Endothelial cell of umbilical vein (primary cell): Measurements from ENCODE around the gene RASAL2. TPM values are rescaled to one million over a fixed set of nuclear protein-coding genes. Genes with fewer than 3 reads are reported as not detected.

Source experiments
- BruUV-seq: library from RNA; stranded (reverse); fragments of 400-500 nt; replicated peaks from 2 replicates; lab custom pipeline; 2021; lab: Mats Ljungman, UMichigan
- CTCF ChIA-PET: fragments of 300-600, 350-600 bp; sonication (Branson Sonifier 250); formaldehyde crosslinking; loops from one replicate; lab custom pipeline; 2021; ENCODE audit warnings: antibody characterized with exemption, inconsistent platforms; lab: Charles Lee
- POLR2A ChIA-PET: fragments of 300-600, 350-600 bp; sonication (Branson Sonifier 250); formaldehyde crosslinking; loops from one replicate; lab custom pipeline; 2021; ENCODE audit warnings: antibody characterized with exemption, inconsistent platforms; lab: Charles Lee
- DNase-seq: peaks from one replicate; pipeline ENCODE4 v3.0.0-alpha.2; 2011; ENCODE audit warnings: low read depth, low spot score
- FAIRE-seq: peaks from 2 replicates; lab custom pipeline; 2011; peaks lifted over from hg19 to GRCh38; lab: Jason Lieb, UNC
- H2AFZ ChIP-seq: 2 replicates; pipeline ENCODE4 v1.6.0; 2012; ENCODE audit warnings: low read depth, low read length, control low read depth, inconsistent platforms
- H3K27ac ChIP-seq: 2 replicates; pipeline ENCODE4 v1.5.1; 2011; ENCODE audit warnings: low read depth, mild to moderate bottlenecking, control low read depth, low read length, moderate library complexity; ENCODE audit not compliant: insufficient read depth
- H3K27me3 ChIP-seq, 2 experiments: 2 replicates each; pipeline versions ENCODE4 v1.6.0 to v1.6.1; 2011; ENCODE audit warnings: low read length in 2 of 2, mixed read lengths in 1 of 2; ENCODE audit not compliant: control insufficient read depth in 2 of 2, insufficient read depth in 2 of 2
- H3K36me3 ChIP-seq, 2 experiments: 2 replicates in 1 of 2; 3 replicates in 1 of 2; pipeline ENCODE4 v1.5.1; 2011; ENCODE audit warnings: low read length in 2 of 2, mild to moderate bottlenecking in 1 of 2, moderate library complexity in 1 of 2; ENCODE audit not compliant: control insufficient read depth in 2 of 2, insufficient read depth in 2 of 2; ENCODE audit errors: extremely low read depth in 1 of 2
- H3K4me1 ChIP-seq: 3 replicates; pipeline ENCODE4 v1.5.1; 2011; ENCODE audit warnings: mild to moderate bottlenecking, low read length; ENCODE audit not compliant: control insufficient read depth, insufficient read depth; ENCODE audit errors: extremely low read depth
- H3K4me2 ChIP-seq: 2 replicates; pipeline ENCODE4 v1.6.1; 2011; ENCODE audit warnings: low read length, control low read depth, mixed read lengths; ENCODE audit not compliant: insufficient read depth
- H3K4me3 ChIP-seq, 3 experiments: fragments of 200-600 bp in 1 of 3; sonication (generic), shearing (Covaris generic) in 1 of 3; replicated peaks in 1 of 3; 2 replicates each; pipeline ENCODE4 v1.5.1; 2011 to 2016; ENCODE audit warnings: control low read depth in 3 of 3, low read length in 3 of 3, mild to moderate bottlenecking in 2 of 3, inconsistent platforms in 1 of 3, low read depth in 1 of 3, moderate library complexity in 1 of 3; ENCODE audit not compliant: insufficient read depth in 1 of 3
- H3K79me2 ChIP-seq: 2 replicates; pipeline ENCODE4 v1.6.0; 2012; ENCODE audit warnings: low read length, inconsistent platforms; ENCODE audit not compliant: control insufficient read depth, insufficient read depth
- H3K9ac ChIP-seq: replicated peaks from 2 replicates; pipeline ENCODE3; 2011; ENCODE audit warnings: low read length, control low read depth; ENCODE audit not compliant: insufficient read depth; ENCODE audit errors: extremely low read depth
- H3K9me1 ChIP-seq: replicated peaks from 3 replicates; pipeline ENCODE4 v1.6.0; 2011; ENCODE audit warnings: mild to moderate bottlenecking, low read length; ENCODE audit not compliant: control insufficient read depth, insufficient read depth; ENCODE audit errors: extremely low read depth
- H3K9me3 ChIP-seq: replicated peaks from 2 replicates; pipeline ENCODE4 v1.5.1; 2012; ENCODE audit warnings: low read length, inconsistent platforms; ENCODE audit not compliant: control insufficient read depth, insufficient read depth
- H4K20me1 ChIP-seq: replicated peaks from 2 replicates; pipeline ENCODE3; 2011; ENCODE audit warnings: mild to moderate bottlenecking, low read length; ENCODE audit not compliant: control insufficient read depth, insufficient read depth; ENCODE audit errors: extremely low read depth
- CTCF ChIP-seq, 2 donors: IDR thresholded peaks; 1 replicate in 1 of 2; 2 replicates in 1 of 2; pipeline ENCODE4 v1.5.1; 2011; ENCODE audit warnings: low read length in 2 of 2, mild to moderate bottlenecking in 2 of 2, moderate library complexity in 2 of 2, control low read depth in 1 of 2, inconsistent platforms in 1 of 2, low read depth in 1 of 2; ENCODE audit not compliant: insufficient read depth in 1 of 2; ENCODE audit errors: extremely low read depth in 1 of 2
- EZH2 ChIP-seq: IDR thresholded peaks from 2 replicates; pipeline ENCODE4 v1.6.1; 2012; ENCODE audit warnings: borderline replicate concordance, low read depth, mild to moderate bottlenecking, moderate library complexity, low read length, inconsistent platforms; ENCODE audit not compliant: severe bottlenecking
- FOS ChIP-seq: IDR thresholded peaks from 2 replicates; pipeline ENCODE4 v1.6.1; 2011; ENCODE audit warnings: mild to moderate bottlenecking, low read length, moderate library complexity, borderline replicate concordance; ENCODE audit not compliant: insufficient read depth
- GATA2 ChIP-seq: IDR thresholded peaks from 2 replicates; pipeline ENCODE4 v1.7.0; 2011; ENCODE audit warnings: low read depth, mild to moderate bottlenecking, moderate library complexity, mixed read lengths, low read length; ENCODE audit not compliant: insufficient read length, insufficient read depth
- JUN ChIP-seq: IDR thresholded peaks from 2 replicates; pipeline ENCODE4 v1.6.1; 2011; ENCODE audit warnings: borderline replicate concordance, low read depth; ENCODE audit not compliant: insufficient read length, insufficient read depth
- MYC ChIP-seq: IDR thresholded peaks from one replicate; pipeline ENCODE4 v1.6.1; 2011; ENCODE audit warnings: mild to moderate bottlenecking, low read depth, low read length
- POLR2A ChIP-seq: IDR thresholded peaks from 2 replicates; pipeline ENCODE4 v1.6.1; 2012; ENCODE audit warnings: low read depth, mild to moderate bottlenecking, control low read depth, low read length
- POLR2AphosphoS5 ChIP-seq: IDR thresholded peaks from 2 replicates; pipeline ENCODE4 v1.6.1; 2012; ENCODE audit warnings: low read depth, mild to moderate bottlenecking, control low read depth, low read length, moderate library complexity; ENCODE audit not compliant: insufficient read depth
- dilution Hi-C: fragments of 300-500 bp; cut with MboI; formaldehyde crosslinking; loops from one replicate; pipeline ENCODE4 v1.15.0; 2019; ENCODE audit warnings: low sequenced_read_pairs; ENCODE audit not compliant: extremely low pct_ligation_motif_present
- intact Hi-C: fragments of 100-400 bp; cut with micrococcal nuclease; formaldehyde crosslinking; loops from one replicate; pipeline ENCODE4 v1.10.0; 2022
- polyA plus RNA-seq, 4 experiments: library from polyadenylated mRNA; depleted of rRNA in 3 of 4; stranded (reverse) in 3 of 4; unstranded in 1 of 4; fragments of >200 nt; gene quantifications; 2 replicates each; pipeline versions ENCODE4 v1.2.1 to v1.2.3, GENCODE V29; 2011 to 2012; ENCODE audit warnings: missing spikeins in 1 of 4
- total RNA-seq: library from RNA; stranded (reverse); gene quantifications from 2 replicates; pipeline ENCODE4 v1.2.3, GENCODE V29; 2021
- TF ChIP-seq, protein P1 (sequence below): IDR thresholded peaks from 2 replicates; pipeline ENCODE4 v1.6.1; 2011; ENCODE audit not compliant: insufficient read depth, insufficient read length

RASAL2 gene
- total and polyA plus RNA-seq, 2 donors (not counting 3 experiments of a cell fraction or from before 2014, with no cell fraction given), result 12.5 to 15.5 TPM

DNA sequence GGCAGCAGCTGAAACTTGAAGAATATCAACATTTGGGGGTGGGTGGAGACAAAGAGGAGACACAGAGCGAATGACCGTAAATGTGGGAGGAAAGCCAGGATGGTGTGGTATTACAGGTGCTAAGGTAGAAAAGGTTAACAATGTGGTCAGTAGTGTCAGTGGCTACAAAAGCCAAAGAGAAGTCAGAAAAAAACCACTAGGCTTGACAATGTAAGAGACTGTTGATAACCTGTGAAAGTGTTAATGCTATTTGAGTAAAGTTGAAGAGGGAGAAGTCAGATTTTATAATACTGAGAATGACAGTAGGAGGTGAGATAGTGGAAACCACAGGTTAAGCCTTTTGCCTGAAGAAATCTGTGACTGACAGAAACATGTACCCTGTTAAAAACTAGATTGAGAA is 282.1 kb downstream of the RASAL2 start:
- Histone ChIP-seq H3K4me3 (no peak overlapping the region), H3K27ac (no peak overlapping the region), H4K20me1 (no peaks in the 10 kb centered on the region), H3K27me3 (no peaks in the 10 kb centered on the region), H3K4me2 (no peak overlapping the region), H3K4me1 (peaks cover 14% of the 10 kb centered on the region), H2AFZ (no peak overlapping the region), H3K79me2 (no peaks in the 10 kb centered on the region), H3K9me3 (no peaks in the 10 kb centered on the region), H3K36me3 (no peaks in the 10 kb centered on the region), H3K9ac (no peak overlapping the region), H3K9me1 (no peaks in the 10 kb centered on the region)
- intact Hi-C loops, result no loop called here
- FAIRE-seq (no peak), DNase-seq (no peak)
- BruUV-seq, result no TSS peak
- dilution Hi-C loops, result no loop called here
- ChIA-PET CTCF (interaction anchor here (1.0 to 1.5 kb wide), 3 partner anchors 8 to 66 kb away, joined by 3 read pairs; no protein-coding TSS in a partner anchor), POLR2A (no interaction called here)
- TF ChIP-seq, protein P1, sequence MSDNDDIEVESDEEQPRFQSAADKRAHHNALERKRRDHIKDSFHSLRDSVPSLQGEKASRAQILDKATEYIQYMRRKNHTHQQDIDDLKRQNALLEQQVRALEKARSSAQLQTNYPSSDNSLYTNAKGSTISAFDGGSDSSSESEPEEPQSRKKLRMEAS, result no peak
- TF ChIP-seq CTCF (IDR thresholded peaks at IDR 0.05; ENCODE audit: extremely low read depth in 1 of 2, insufficient read depth in 1 of 2, low read depth in 1 of 2, low read length in 2 of 2), result no peak
- TF ChIP-seq FOS, result no peak
- no peak for TF ChIP-seq JUN
- no peak for TF ChIP-seq MYC
- TF ChIP-seq POLR2AphosphoS5, result no peak
- no peak for TF ChIP-seq POLR2A
- no peak for TF ChIP-seq GATA2
- no peak for TF ChIP-seq EZH2
